HG02943 (cell line): ENCODE measurements around the gene NCOA1.
"Not testable (repeated sequence)": the region's sequence is repeated elsewhere in the genome, so short reads cannot be mapped to it uniquely, and the experiment has no call there.

Source experiments
- ATAC-seq: cut with Tn5 transposase; IDR thresholded peaks from one replicate; pipeline ENCODE4 v1.9.1; 2021; ENCODE audit warnings: mild to moderate bottlenecking, low read depth, moderate library complexity; ENCODE audit not compliant: unreplicated experiment

Gene NCOA1

DNA sequence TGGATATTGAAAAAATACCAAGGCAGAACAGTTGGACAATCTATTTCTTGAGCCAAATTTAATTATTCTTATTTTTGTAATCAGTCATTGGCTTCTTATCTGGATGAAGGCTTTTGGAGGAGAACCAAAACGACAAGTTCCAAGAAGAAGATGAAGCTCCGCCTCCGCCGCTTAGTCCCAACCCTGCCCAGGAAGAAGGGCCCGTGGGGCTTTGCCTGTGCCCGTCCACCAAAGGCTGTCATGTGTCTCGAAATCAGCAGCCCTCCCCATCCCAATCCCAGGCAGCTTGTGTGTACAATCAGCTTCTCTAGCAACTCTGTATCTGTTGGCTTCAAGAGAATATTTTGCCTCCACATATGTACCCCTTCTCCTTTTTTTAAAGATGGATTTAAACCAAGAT, 277.5 kb downstream of the NCOA1 start:
- no peak for ATAC-seq

DNA sequence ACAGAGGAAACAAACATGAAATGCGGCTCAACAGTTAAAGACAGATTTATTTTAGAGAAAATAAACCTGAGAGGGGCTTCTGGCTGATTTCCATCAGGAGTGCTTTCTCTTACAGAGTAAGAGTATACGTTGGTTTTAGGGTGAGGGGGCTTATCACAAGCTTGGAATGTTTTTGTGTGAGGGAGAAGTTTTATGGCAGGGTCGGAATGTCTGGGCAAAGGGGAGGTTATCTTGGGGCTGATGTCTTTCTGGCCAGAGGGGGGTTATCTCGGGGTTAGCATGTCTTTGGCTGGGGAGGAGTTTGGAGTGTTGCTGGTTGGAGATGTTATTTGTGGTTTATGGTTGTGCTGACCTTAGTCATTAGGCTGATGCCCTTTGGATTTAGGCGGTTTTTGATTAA, 280.0 kb downstream of the NCOA1 start:
- no peak for ATAC-seq

DNA sequence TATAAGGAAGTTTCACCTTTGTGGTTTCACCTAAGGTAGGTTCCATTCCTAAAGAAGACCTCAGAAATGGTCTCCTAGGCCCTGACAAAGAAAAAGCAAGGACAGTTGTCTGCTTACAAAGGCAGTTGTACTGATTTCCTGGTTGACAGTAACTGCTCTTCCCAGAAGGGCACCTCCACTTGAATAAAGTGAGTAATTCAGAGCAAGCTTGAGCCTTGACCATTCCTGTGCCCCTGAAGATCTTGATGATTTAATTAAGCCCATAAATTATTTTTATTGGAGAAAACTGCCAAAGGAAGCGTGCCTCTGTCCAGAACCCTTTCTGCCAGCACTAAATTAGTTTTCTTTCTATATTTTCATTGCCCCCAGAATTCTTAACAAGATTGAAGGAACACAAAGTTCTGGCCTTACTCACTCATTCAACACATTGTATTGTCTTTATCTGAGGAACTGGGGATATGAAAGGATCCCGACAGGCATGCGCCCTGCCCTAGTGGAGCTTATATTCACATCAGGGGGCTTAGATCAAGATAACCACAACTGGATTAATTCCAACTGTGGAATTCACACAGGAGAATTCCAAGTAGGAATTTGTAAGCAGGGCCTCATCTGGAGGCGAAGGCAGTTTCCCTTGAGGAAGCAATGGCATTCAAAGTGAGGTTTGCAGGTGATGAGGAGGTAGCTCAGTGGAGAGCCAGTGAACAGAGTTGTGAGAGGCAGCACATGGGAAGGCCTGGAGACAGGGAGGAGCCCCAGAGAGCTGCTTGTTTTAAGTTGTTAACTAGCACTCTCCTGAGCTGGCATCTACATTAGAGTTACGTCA, 280.9 kb downstream of the NCOA1 start:
- no peak for ATAC-seq

DNA sequence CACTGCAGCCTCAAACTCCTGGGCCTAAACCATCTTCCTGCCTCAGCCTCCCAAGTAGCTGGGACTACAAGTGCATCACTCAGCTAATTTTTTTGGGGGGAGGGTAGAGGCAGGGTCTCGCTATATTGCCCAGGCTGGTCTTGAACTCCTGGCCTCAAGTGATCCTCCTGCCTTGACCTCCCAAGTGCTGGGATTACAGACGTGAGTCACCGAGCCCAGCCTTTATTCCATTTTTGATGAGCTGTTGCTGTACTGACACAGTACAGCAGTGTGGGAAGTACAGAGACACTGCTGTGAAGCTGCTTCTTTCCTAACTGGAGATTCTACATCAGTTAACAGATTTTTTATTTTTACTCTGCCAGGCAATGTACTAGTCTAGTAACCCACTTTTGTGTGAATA, 283.3 kb downstream of the NCOA1 start:
- no peak for ATAC-seq

- no peak for ATAC-seq
Observed at GRCh38 chr2:24779116-24779515, 288.1 kb downstream of the NCOA1 start.

DNA sequence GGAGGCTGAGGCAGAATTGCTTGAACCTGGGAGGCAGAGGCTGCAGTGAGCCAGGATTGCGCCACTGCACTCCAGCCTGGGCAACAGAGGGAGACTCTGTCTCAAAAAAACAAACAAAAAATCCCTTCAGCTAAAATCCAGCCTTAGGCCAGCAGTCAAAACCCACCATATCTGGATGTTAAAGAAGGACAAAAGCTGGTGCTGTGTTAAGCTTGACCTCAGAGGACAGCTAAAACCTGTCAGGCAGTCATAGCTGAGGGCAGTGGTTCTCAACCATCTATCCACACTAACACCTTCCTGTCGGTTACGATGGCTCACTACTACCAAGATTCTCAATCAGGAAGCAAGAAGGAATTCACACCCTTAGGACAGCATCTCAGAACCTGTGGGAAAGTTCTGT, 292.6 kb downstream of the NCOA1 start:
- no peak for ATAC-seq

- peak; percentile 86 for ATAC-seq
Observed at GRCh38 chr2:24785671-24786321, 294.7 kb downstream of the NCOA1 start.

- no peak for ATAC-seq
Observed at GRCh38 chr2:24787532-24787931, 296.5 kb downstream of the NCOA1 start.

GRCh38 chr2:24788816-24789215, 297.8 kb downstream of the NCOA1 start:
- ATAC-seq = no peak

GRCh38 chr2:24791452-24791851, 300.4 kb downstream of the NCOA1 start:
- ATAC-seq = no peak

DNA sequence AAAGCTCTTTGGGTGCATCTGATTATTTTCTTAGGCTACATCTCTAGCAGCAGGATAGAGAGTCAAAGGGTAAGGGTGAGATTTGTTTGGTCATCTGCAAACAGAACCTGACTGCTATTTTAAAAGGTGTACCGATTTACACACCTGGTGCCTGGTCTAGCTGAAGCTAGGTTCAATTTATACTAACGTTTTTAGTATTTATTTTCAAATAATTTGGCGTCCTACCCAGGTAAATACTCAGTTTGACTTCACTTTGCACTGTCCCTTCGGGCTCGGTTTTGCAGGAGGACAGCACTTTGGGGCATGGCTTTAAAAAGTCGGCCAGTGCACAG, 301.5 kb downstream of the NCOA1 start:
- peak; percentile 3 for ATAC-seq

GRCh38 chr2:24792874-24793760, 302.1 kb downstream of the NCOA1 start, which contains the start of the genes CENPO and PTRHD1:
Gene CENPO (plus strand): TSS chr2:24793425. CDS start chr2:24793920, 495 bp downstream.
Gene PTRHD1 (minus strand): TSS chr2:24793391. CDS start chr2:24793377, 14 bp downstream.
- ATAC-seq = peak; percentile 89

DNA sequence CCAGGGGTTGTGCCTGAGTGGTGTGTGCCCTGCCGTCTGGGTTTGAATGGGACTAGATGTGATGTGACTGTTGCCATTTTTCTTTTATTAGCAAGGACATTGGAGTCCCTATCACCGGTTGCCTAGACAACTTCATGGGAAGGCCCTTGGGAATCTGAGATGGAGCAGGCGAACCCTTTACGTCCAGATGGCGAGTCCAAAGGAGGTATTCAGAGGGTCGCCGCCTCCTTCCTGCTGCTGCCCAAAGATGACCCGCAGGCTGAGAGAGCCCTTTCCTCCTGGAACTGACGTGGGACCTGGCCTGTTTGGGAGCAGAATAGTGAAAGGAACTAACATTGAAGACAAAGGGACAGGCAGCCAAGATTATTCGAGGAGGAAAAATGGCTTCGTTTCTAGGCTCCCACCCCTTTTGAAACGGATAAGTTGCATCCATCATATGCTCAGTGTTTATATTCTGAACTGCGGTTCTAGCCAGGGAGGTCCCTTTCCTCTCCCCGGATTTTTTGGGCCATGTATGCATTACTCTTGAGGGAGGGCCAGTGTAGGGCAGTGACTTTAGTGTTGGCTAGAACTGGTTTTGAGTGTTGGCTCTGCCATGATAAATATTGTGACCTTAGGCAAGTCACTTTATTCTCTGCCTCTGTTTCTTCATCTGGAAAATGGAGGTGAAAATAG, 302.8 kb downstream of the NCOA1 start:
- ATAC-seq = no peak

DNA sequence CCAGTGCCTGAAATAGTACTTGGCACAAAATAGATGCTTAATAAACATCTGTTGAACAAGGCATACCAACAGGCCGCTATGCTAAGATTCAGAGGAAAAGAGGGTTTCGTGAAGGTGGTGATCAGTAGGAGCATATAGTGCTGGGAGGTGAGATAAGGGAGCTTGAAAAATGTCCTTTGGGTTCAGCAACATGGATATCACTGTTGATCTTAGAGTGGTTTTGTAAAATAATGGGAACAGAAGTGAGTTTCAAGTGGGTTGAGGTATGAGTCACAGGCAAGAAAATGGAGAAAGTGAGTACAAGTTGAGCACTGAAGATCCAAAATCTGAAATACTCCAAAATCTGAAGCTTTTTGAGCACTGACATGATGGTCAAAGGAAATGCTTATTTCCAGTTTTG, 306.6 kb downstream of the NCOA1 start:
- no peak for ATAC-seq

GRCh38 chr2:24800487-24800886, 309.4 kb downstream of the NCOA1 start:
- not testable (repeated sequence) for ATAC-seq

DNA sequence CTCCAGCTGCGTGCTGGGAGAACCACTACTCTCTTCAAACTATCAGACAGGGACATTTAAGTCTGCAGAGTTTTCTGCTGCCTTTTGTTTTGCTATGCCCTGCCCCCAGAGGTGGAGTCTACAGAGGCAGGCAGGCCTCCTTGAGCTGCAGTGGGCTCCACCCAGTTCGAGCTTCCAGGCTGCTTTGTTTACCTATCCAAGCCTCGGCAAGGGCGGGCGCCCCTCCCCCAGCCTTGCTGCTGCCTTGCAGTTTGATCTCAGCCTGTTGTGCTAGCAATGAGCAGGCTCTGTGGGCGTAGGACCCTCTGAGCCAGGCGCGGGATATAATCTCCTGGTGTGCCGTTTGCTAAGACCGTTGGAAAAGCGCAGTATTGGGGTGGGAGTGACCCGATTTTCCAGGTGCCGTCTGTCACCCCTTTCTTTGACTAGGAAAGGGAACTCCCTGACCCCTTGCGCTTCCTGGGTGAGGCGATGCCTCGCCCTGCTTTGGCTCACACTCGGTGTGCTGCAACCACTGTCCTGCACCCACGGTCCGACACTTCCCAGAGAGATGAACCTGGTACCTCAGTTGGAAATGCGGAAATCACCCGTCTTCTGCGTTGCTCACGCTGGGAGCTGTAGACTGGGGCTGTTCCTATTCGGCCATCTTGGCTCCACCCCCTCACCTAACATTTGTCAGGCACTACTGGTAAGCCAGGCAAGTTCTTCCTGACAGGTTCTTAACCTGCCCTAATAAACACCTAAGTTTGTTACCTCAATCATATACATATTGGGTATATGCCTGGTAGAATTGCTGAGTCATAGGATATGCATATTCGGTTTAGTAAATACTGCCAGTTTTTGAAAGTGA, 315.0 kb downstream of the NCOA1 start:
- not testable (repeated sequence) for ATAC-seq

DNA sequence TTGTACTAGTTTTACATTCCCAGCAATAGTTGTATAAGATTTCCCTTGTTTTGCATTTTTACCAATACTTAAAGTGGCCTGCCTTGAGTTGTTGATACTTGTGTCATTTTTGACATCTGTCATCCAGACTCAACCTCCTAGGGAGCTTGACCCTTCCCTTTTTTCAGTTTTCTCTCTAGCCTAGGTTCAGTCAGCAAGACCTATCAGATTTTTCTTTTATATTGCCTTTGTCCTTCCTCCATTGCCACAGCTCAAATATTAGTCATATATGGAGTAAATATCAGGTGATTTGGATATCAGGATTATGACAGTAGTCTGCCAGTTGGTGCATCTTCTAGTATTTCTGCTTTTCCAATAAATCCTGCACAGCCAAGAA, 315.6 kb downstream of the NCOA1 start:
- ATAC-seq = no peak

DNA sequence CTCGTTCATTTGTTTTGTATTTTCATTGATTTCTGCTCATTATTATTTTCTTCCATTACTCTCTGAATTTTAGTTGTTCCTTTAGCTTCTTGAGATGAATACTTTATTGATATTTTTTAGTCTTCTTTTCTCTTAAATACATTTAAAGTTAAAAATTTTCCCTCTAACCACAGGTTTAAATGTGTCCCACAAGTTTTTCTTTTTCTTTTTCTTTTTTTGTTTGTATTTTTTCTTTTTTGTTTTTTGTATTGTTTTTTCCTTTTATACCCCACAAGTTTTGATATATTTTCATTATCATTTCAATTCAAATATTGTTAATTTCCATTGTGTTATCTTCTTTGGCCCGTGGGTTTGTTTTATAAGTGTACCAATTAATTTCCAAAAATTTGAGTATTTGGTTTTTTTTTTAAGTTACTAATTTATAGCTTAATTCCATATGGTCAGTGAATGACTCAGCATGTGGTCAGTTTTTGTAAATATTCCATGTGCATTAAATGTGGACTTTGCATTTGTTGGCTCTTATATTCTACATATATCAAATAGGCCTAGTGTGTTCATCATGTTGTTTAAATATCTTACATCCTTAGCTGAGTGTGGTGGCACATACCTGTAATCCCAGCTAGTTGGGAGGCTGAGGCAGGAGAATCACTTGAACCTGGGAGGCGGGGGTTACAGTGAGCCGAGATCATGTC, 318.4 kb downstream of the NCOA1 start:
- ATAC-seq = no peak

DNA sequence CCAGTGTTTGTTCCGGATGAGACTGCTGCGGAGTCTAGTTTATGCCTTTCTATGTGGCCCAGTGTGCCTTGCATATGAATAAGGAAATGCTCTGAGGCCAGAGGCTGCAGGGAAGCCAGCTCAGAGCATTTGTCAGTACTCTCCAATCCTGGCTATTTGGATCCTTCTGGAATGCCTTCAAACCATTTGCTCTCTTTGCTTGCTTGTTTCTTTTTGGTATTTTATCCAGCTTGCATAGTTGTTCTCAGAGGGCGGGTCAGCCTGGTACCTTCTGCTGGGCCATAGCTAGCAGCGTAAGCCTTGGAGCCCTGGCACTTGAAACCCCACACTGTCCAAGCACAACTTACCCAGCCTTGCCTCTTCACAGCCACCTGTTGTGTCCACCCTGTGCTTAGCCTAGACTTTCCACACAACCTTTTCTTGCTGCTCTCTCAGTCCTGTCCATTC, 322.7 kb downstream of the NCOA1 start:
- ATAC-seq = no peak
